Activated CD8-positive, alpha-beta memory T cell treated with anti-CD3 and anti-CD28 coated beads, Interleukin-2, amount 50 U/mL, for 1 hour (primary cell): ENCODE results near the gene TEX261.

Source experiments
- DNase-seq: peaks from one replicate; pipeline ENCODE4 v3.0.0-alpha.2; 2020; ENCODE audit errors: extremely low read depth

The TEX261 gene

GRCh38 chr2:70959851-70960832 lies 34.5 kb downstream of the TEX261 start:
- DNase-seq = no peak

GRCh38 chr2:70959271-70959761 lies 35.4 kb downstream of the TEX261 start:
- DNase-seq = no peak

GRCh38 chr2:70958759-70959158 lies 35.9 kb downstream of the TEX261 start:
- no peak for DNase-seq

- no peak for DNase-seq
These were observed 36.9 kb downstream of the TEX261 start for GRCh38 chr2:70957798-70958197.

DNA sequence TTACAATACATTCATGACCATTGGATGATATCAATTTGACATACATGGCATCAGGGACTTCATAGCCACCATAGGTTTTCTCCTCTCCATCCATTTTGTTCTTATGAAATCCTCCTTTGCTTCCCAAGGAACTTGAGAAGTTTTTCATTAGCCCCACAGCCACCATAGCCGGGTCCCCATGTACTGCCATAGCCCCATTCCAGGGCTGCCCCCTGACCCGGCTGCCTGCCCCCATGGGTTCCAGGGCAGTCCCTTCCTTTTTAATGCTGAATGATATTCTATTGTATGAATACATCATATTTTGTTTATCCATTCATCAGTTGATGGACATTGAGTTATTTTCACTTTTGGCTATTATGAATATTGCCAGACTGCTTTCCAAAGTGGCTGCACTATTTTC lies 38.5 kb downstream of the TEX261 start:
- no peak for DNase-seq

DNA sequence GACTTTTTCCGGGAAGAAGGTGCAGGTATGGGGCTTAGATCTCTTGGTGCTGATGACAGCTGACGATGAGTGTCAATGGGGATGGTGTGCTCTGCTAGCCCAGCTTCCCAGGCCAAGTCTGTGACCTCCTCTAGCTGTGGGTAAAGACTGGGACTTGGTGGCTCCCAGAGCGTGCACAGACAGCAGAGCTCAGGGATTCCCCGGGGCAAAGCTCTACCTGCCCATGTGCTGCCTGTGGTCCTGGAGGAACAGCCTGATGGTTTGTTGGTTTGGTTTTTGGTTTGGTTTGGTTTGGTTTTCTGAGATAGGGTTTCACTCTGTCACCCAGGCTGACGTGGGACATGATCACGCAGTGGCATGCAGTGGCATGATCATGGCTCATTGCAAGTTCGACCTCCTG lies 39.8 kb downstream of the TEX261 start:
- no peak for DNase-seq

DNA sequence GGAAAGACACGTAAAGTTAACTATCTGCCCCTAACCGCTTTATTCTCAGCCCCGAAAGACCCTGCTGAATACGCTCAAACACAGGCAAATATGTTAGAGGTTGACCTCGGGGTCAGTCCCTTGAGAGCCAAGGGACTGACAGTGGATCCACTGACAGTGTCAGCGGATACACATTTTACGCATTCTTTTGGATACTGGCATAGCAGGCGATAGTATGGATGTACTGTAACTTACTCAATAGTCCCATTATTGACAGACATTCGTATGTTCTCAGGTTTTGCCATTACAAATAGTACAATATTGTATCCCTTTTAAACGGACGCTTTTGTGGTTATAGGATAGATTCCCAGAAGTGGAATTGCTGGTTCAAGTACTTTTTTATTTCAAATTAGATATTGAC lies 45.6 kb downstream of the TEX261 start:
- DNase-seq = no peak

DNA sequence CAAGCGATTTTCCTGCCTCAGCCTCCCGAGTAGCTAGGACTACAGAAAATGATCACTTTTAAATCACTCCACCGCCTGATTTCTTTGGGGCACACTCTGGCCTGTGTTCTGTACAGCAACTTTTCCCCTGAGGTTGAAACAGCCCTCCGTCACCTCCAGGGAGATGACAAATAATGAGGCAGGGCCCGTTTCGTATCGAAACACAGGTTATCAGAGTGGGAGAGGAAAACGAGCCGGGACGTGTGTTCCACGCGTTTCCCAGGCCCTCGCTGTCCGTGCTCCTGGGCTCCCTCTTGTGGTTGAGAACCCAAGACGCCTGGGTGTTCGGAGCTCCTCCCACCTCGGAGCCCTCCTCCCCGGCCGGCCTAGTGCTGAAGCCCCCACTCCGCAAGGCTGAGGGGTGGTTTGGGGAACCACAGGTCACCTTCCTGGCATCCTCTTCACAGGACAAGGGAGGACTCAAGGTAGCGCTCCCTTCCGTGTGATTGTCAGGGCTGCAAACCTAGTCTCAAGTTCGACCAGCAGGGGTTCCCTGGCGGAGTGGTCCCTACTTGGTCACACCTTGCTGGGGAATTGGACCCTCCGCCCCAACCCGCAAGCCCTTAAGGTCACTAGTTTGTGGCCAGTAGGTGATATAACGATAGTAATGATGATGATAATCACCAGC lies 46.2 kb downstream of the TEX261 start:
- peak; percentile 40 for DNase-seq

GRCh38 chr2:70947556-70948184 lies 47.0 kb downstream of the TEX261 start:
- DNase-seq = no peak

DNA sequence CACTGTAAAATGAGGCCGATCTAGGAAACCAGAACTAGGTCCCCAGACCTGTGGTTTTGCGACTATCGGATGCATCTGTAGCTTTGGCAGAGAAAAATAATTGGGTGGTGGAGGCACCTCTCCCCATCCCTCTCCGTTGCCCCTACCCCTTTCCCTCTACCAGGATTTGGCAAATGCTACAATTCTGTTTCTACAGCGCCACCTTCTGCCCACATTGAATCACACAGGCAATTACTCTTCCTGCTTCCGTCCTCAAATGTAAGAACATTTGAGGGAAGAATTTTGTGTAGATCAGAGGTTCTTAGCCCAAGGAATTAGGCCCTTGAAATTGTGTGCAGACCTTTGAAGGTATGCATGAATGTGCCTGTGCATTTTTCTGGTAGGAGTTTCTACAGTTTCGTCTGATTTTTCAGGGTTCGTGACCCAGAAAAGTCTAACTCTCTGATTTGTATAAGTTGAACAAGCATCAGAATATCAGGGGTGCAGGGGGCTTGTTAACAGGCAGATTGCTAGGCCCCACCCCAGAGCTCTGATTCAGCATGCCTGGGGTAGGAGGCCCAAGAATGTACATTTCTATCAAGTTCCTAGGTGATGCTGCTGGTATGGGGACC lies 47.7 kb downstream of the TEX261 start:
- no peak for DNase-seq

DNA sequence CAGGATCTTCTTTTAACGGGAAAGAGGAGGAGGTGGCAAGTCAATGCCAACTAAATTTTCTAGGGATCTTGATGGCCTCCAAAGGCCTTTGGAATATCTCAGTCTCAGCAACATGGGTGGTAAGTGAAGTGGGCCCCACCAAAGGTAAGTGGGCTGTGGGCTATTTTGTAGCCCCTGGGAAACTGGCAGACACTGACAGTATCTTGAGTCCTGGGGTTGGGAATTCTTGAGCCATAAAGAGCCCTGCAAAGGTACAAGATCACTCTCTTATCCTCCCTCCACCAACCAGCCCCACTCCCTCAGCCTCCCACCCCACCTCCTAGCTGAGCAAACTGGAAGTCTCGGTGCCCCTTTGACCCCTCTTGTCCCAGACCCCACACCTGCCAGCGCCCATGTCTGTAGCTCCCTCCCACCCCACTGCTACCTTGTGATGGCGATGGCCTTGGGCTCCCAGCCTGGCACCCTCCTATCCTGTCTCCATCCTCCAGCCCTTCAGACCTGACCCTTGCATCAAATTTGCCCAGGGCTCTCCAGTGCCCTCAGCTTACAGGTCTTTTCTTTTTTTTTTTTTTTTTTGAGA lies 50.5 kb downstream of the TEX261 start:
- no peak for DNase-seq

DNA sequence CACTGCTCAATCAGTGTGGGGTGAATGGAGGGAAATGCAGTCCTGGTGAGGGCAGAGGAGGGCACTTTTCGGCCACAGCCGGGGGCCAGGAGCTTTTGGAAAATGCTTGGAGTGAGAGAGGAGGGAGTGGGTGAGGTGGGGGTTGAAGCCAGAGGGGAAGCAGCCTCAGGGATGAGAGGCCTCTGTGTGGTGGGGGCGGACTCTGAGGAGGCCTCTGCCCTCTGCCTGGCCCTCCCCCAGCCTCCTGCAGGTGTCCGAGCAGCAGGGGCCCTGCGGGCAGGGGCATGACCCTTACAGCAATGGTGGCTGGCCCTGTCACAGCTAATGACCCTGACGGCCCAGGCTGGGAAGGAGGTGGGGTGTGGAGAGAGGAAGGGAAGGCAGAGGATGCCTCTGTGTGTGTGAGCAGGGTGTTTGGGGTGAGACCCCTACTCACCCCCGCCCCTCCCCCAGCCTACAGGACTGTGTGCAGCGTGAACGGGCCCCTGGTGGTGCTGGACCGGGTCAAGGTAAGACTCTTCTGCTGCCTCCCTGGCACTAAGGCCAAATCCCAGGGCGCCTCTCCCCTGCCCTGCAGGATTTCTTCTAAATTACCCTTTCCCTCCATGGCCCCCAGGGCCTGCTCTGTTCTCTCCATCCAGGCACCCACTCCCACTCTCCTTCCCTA lies 51.3 kb downstream of the TEX261 start:
- no peak for DNase-seq

DNA sequence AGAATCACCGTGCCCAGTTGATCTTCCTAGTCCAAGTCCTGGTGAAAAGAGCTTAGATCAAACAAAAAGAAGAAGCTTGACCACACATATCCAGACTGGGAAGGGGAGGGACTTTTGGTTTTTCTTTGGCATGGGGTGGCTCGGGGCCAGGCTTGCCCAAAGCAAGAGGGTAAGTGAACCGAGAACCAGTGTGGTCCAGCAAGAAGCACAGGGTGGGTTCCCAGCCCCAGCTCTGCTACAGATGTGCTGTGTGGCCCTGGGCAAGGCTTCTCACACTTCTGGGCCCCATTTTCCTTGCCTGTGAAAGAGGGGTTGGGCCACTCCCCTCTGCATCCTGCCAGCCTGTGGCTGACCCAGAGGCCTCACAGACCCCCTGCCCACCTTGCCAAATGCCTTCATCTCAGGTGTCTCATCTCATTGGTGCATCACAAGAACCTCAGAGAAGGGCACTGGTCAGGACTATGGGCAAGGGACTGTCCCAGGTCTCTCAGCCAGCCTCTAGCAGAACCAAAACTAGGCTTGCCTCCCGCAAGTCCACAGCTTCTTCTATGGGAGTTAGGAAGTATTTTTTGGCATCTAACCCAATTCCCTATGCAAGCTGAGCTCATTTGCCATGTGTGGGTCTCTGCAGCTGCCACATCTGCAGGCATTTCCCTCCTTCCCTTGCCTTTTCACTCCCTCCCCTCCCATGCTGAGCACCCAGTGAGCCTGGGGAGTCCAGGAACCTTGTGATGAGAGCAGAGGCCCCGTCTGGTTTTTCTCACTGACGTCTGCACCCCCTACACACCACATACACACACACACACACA lies 52.1 kb downstream of the TEX261 start:
- DNase-seq = no peak

GRCh38 chr2:70941701-70942100 lies 53.0 kb downstream of the TEX261 start:
- no peak for DNase-seq

GRCh38 chr2:70941186-70941585 lies 53.5 kb downstream of the TEX261 start:
- no peak for DNase-seq

DNA sequence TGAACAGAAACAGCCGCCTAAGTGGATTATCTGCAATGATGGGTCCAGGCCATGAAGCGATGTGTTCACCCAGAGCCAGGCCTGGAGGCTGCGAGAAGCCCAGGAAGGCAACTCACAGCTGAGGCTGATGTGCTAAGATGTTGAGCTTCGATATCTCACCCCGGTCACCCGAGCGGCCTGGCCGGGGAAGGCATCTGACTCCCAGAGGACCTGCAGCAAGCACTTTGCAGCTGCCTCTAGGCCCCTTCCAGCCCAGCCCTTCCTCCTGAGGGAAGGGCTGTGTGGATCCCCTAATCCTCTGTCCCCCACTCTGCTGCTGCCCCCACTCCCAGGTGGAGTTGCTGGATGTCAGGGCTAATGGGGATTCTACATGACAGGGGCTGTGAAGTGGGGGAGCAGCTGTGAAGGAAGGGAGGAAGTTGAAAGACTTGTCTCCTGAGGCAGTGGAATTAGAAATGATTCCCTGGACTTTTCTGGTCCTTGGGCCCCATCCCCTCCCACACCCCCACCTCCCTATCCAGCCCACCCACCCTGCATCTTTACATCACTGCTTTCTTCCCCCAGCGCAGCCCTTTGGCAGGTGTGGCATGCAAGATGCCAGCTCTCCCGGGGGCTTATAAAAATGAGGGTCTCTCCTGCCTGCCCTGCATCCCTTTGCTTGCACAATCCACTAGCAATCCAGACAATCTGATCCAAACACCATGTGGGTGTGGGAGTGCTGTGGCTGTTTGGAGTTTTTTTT lies 54.7 kb downstream of the TEX261 start:
- DNase-seq = no peak

DNA sequence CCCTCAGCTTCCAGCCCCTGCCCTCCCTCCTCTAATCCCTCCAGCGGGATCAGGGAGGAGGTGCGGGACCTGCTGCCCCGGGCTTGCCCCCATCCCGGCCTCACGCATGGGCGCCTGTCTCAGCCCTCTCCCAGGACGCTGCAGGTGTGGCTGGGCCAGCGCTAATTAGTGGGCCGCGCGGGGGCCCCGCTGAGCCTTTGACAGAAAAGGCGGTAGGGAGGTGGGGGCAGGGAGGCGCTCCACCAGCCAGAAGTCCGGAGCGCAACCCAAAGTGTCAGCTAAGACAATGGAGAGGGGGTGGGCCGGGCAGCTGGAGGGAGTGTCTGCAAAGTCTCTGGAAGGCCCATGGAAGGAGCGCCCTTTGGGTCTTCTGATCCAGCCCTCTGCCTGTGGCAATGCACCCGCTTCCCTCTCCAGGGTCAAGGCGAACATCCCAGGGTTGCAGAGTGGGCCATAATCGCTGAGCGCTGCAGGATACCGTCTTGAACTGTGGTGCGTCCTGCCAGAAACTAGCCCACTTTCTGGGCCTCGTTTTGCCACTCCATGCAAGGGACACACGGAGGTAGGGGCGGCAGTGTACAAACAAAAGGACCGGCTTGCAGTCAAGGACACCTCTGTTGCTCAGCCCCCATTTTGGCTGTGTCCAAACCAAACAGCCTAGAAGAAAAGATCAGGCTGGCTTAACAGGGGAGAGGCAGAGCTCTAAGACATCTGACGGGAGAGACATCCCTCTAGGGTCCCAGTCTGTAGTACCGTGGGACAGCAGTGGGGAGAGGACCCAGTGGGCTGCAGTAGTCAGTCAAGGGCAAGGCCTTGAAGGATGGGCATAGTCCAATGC lies 55.5 kb downstream of the TEX261 start:
- DNase-seq = no peak

GRCh38 chr2:70938586-70938950 lies 56.1 kb downstream of the TEX261 start:
- DNase-seq = no peak
